HG03342 (cell line): ENCODE data around the gene CTAGE1.
"Not testable (repeated sequence)": the region's sequence is repeated elsewhere in the genome, so short reads cannot be mapped to it uniquely, and the experiment has no call there.

Source experiments
- ATAC-seq: cut with Tn5 transposase; IDR thresholded peaks from one replicate; pipeline ENCODE4 v1.9.1; 2021; ENCODE audit warnings: mild to moderate bottlenecking, moderate library complexity; ENCODE audit not compliant: unreplicated experiment

Gene CTAGE1, protein sequence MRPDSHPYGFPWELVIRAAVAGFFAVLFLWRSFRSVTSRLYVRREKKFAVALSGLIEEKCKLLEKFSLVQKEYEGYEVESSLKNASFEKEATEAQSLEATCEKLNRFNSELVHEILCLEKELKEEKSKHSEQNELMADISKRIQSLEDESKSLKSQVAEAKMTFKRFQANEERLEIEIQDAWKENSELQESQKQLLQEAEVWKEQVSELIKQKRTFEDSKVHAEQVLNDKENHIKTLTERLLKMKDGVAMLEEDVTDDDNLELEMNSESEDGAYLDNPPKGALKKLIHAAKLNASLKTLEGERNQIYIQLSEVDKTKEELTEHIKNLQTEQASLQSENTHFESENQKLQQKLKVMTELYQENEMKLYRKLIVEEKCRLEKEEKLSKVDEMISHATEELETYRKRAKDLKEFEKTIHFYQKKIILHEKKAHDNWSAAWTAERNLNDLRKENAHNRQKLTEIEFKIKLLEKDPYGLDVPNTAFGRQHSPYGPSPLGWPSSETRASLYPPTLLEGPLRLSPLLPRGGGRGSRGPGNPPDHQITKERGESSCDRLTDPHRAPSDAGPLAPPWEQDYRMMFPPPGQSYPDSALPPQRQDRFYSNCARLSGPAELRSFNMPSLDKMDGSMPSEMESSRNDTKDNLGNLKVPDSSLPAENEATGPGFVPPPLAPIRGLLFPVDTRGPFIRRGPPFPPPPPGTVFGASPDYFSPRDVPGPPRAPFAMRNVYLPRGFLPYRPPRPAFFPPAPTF

DNA sequence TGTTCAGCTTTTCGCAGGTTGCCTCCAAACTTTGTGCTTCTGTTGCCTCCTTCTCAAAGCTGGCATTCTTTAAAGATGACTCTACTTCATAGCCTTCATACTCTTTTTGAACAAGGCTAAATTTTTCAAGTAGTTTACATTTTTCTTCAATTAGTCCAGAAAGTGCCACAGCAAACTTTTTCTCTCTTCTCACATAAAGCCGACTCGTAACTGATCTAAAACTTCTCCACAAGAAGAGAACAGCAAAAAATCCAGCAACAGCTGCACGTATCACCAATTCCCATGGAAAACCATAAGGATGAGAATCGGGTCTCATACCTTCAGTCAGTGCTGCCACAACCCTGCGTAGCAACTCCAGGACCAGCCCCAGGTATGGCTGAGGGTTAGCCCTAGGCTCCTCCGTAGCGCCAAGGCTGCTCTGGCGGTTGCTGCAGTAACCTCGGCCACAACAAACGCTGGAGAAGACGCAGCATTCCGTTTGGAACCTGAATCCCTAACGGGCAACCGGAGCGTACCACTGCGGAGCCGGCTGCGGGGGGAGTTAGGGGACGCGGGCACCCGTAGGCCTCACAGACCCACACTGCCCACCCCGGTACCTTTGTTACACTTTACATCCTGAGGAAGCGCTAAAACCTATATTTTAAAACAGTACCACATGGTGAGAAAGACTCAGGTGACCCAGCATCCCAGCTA lies at the start of gene CTAGE1:
TSS of gene CTAGE1 (minus strand) at position 420 of the 693 bp plus-strand sequence. CDS start at position 316, 104 bp downstream.
- no peak for ATAC-seq

DNA sequence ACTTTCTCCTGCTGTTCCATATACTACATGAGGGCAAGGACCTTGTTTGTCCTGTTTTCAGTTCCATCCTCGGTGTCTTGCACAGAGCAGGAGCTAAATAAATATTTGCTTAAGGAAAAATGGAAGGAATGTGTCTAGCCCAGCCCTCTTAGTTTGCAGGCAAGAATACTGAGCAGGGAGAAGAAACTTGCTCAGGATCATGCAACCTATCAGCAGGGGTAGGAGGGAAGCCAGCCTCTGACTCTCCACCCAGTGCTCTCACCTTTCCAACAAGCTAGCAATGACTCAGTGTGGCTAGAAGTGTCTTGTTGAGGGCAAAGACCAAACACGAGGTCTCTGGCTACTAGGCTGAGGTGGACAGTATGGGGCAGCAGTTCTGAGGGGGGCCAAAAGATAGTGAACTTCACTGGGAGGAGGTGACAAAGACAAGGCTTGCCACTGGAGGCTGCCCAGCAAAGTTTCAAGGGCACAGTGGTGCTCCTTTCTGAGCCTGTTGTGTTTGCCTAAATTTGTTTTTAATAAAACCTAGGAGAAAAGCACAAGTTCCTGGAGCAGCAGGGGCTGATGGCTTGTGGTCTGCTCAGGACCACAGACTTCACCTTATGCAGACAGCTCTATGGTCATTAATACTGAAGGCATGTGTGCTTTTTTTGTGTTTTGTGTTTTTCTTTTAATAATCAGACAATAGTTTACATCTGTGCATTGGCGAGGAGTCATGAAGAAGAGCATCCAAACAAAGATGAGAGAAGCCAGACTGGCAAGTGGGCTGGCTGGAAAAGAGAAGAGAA lies 49.1 kb upstream of the CTAGE1 start:
- ATAC-seq = no peak

DNA sequence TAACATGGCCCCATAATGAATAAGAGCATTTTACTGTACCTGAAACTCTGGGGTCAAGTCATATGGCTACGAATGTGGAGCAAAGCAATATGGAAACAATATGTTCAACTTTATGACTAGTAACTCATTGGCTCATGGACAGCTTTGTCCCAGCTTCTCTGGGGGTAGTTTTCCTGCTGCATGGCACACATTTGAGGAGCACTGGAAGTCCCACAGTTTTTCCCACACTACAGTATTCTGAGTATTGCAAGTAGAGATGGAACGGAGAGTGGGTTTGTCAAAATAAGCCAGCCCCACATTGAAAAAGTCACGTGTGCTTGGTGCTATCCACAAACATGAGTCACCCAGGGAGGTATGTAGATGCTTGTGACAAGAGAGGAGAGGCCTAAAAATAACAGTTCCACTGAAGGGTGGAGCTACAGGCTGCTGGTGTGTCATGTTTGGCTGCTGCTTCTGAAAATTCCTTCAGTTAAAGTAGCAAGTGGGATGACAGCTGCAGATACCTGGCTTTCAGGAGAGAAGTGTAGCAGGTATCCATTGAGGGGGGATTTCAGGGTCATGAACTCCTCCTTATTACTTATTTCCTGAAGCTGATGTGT lies 48.2 kb upstream of the CTAGE1 start:
- ATAC-seq = no peak

DNA sequence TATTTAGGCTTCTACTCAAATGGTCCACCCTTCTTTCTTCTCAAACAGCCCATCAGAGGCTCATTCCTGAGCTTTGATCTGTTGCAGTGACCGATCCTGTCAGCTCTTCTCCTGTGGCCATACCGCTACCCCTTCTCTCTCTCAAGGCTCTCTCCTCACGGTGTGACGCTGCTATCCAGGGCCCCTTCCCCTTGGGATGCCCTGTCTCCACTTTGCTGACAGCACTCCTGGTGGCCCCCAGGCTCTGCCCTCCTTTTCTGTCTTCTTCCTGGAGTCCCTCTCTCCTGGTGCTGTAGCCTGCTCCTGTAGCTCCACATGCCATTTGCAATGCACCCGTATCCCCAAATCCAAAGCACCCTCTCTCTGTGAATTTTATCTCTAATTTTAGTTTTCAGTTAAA lies 45.4 kb upstream of the CTAGE1 start:
- ATAC-seq = no peak

DNA sequence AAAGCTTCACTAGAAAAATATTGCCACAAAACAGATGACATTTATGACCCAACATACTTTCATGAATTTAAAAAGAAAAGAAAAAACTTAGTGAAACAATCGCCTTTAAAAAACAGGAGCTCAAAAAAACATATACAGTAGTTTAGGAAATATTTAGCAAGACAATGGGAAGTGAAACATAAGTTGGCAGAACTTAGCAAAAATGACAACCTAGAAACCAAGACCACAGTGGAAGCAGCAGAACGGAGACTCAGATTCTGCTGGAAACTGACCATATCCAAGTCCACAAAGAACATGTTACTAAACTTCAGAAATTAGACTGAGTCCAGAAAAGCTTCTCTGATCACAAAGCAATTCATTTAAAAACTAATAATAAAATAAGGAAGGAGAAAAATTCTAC lies 41.8 kb upstream of the CTAGE1 start:
- no peak for ATAC-seq

DNA sequence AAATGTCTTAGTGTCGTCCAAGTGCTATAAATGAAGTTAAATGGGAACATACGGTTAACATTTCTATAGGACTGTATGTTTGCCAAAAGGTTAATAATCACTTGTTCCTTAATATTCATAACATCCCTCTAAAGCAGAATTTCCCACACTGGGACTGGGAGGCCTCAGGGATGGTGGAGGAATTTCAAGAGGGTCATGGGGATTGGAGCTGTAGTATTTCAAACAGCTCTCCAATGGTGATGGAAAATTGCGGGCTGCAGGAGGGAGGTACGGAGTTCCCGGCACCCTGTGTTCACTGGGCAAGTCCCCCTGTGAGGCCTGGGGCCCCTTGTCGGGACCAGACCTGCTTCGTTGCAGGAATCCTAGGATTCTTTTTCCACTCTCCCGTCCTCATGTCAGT lies 39.8 kb upstream of the CTAGE1 start:
- ATAC-seq = no peak

DNA sequence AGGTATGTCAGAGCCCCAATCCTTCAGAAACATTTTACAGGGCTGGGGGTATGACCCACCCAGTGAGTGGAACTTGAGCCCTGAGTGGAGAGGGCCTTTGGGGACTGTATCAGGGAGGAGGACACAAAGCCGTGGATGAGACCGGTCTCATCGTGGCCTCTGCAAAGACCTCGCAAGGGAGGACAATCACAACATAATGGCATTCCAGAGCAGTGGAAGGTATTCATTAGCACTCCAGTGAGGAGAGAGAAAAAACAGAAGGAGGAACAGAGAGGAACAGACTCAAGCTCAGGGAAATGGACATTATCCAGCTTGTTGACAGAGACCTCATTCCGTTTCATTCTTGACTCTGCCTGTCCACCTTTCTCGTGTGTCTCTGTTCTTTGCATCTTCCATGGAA lies 38.8 kb upstream of the CTAGE1 start:
- no peak for ATAC-seq

DNA sequence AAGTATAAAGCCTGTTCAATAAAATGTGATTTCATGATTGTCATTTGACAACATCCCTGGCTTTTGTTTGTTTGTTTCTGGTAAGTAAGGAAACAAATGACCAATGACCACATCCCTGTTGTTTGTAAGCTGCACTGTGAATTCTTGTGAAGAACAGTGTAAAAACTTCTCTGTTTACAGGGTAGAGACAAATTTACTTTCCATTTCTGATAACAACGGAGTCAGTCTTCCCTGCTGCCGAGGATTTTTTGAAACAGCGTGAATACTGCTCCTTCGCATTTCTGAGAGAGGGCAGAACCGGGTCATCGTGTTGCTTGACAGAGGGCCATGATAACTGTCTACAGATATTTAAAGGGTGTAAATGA lies 38.4 kb upstream of the CTAGE1 start:
- no peak for ATAC-seq

DNA sequence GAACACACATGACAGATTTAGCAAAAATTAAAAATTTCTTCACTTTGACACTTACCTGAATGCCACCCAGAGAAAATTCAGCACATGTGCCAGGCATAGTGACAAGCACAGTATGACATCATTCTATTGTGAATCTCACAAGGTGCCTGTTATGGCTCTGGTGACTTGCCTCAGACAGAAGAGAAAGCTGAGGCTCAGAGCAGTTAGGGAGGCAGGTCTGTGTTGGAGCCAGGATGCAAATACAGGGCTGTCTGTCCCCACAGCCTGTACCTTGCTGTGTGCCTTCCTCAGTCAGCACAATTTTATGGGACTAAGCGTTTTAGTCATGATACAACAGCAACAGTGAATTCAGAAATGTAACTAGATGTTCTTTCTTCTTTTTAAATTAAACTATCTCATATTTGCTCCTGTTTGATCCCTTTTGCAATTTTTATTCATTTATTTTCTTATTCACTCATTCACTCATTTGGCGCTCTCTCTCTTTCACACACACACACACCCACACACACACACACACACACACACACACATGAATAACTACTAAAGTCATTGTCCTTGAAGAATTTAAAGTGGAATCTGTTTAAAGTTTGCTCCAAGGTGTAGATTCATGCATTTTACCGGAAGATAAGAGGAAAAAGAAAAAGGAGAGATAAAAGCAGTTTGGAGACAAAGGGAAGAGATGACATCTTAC lies 37.9 kb upstream of the CTAGE1 start:
- no peak for ATAC-seq

DNA sequence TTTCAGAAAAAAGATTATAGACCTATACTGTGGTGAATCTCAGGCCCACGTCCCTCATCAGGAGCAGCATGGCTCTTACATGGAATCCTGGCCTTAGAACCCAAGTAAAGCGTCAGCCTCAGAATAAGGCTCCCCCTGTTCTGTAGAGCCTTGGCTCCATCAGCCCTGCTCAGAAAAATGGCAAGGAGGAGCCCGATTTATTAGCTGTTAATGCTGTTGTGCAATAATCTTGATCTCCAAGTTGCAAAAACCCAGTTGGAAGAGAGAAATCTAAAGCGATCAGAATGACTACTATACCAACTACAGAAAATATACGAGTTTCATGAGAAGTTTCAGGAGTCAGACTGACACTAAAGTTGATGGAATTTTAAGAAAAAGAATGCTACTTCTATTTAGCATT lies 35.6 kb upstream of the CTAGE1 start:
- no peak for ATAC-seq

DNA sequence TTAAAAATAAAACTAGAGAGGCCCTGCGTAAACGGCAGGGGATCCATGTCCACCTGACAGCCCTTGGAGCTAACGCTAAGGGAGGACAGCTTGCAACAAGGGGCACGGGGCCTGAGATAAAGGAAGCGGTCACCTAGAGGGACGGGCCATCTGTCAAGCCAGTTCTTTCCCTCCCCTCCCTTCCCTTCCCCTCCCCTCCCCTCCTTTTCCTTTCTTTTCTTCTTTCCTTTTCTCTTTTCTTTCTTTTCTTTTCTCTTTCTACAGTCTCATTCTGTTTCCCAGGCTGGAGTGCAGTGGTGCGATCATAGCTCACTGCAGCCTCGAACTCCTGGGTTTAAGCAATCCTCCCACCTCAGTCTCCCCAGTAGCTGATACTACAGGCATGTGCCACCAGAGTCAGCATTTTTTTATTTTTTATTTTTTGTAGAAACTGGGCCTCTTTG lies 34.5 kb upstream of the CTAGE1 start:
- no peak for ATAC-seq

DNA sequence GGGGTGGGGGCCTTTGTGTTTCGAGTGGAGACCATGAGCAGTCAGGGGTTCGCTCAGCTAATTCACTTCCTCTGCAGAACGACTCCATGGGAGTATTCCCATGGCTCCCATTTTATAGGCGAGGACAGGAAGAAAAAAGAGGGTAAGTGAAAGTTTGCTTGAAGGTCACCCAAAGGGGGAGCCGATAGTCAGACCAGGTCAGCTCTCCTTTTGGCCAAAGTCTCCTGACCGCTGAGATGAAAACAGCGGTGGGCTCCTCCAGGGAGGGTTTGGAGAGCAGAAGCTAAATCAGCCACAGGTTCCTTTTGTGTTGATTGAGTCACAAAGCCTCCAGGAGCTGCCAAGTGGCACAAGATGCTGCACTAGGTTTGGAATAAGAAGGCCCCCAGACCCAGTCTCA lies 34.1 kb upstream of the CTAGE1 start:
- ATAC-seq = no peak

DNA sequence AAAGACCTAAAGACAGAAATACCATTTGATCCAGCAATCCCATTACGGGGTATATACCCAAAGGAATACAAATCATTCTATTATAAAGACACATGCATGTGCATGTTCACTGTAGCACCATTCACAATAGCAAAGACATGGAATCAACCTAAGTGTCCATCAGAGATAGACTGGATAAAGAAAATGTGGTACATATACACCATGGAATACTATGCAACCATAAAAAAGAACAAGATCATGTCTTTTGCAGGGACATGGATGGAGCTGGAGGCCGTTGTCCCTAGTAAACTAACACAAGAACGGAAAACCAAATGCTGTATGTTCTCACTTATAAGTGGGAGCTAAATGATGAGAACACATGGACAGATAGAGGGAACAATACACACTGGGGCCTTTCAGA lies 33.1 kb upstream of the CTAGE1 start:
- ATAC-seq = not testable (repeated sequence)

DNA sequence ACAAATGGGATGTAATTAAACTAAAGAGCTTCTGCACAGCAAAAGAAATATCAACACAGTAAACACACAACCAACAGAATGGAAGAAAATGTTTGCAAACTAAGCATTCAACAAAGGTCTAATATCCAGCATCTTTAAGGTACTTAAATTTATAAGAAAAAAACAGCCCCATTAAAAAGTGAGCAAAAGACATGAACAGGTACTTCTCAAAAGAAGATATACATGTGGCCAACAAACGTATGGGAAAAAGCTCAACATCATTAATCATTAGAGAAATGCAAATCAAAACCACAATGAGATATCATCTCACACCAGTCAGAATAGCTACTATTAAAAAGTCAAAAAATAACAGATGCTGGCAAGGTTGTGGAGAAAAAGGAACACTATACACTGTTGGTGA lies 32.6 kb upstream of the CTAGE1 start:
- ATAC-seq = not testable (repeated sequence)

DNA sequence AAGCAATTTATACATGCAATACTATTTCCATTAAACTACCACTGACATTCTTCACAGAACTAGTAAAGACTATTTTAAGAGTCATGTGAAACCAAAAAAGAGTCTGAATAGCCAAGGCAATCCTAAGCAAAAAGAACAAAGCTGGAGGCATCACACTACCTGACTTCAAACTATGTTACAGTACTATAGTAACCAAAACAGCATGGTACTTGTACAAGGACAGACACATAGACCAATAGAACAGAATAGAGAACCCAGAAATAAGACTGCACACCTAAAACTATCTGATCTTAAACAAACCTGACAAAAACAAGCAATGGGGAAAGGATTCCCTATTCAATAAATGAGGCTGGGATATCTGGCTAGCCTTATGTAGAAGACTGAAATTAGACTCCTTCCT lies 32.0 kb upstream of the CTAGE1 start:
- ATAC-seq = not testable (repeated sequence)

DNA sequence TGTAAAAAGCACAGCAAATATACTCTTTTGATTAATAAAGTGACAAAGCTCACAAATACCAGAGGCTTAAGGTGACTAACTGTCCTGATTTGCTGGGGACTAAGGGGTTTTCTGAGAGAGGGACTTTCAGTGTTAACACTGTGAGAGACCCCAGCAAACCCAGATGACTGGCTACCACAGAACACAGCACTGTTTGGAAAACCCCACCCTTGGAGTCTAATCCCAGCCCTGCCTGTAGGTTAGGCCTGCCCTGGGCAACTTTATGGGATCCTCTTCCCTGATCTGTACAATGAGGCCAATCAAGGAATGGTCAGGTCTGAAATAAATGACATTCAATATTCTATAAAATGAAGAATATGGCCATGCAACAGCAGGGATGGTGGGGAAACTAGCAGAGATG lies 30.5 kb upstream of the CTAGE1 start:
- ATAC-seq = no peak

DNA sequence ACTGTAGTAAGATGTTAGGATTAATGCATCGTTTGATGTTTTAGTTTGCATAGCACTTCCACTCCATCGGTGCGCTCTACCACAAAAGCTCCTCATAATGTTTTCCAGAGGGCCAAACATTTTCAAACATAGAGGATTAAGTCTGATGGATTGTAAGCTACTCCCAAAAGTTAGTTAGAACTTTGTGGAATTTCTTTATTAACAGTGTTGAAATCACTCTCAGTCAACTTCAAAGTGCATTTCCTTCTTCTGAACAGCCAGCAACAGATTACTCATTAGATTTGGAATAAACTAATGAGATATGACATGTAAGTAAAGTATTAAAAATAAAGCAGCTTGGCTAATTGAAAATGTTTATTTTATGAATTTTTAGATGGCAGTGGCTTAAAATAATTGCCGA lies 30.1 kb upstream of the CTAGE1 start:
- ATAC-seq = no peak

DNA sequence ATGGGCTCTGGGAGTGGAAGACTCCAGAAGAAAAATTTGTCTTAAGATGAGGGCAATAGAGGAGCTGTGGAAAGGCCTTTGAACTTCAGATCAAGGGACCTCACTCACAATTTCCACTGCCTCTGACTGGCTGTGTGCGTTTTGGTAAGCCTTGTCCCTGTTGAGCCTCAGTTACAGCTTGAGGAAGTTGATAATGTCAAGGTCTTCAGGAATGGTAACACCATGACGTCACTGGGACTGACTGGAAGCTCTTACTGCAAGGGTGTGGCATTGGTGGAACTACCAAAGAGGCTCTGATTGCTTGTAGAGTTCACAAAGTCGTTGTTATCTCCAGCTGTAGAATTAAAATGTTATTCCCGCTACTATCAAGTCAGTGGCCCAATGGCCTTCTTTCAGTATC lies 29.2 kb upstream of the CTAGE1 start:
- ATAC-seq = no peak

DNA sequence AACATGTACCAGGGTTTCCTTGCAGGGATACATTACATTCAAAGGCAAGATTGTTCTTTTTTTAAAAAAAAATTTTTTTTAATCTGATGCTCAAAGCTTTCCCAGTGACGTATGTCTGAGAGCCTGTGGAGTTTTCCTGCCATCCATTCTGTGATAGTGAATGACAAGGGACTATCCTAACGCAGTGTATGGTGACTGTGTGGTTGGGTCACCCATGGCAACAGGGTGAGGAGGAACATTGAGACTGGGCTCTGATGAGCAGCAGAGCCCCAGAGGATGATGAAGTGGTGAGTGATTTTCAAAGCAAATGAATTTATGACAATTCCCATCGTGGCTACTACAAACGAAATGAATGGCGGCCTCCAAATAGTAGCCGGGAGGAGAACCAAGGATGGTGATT lies 28.6 kb upstream of the CTAGE1 start:
- no peak for ATAC-seq

DNA sequence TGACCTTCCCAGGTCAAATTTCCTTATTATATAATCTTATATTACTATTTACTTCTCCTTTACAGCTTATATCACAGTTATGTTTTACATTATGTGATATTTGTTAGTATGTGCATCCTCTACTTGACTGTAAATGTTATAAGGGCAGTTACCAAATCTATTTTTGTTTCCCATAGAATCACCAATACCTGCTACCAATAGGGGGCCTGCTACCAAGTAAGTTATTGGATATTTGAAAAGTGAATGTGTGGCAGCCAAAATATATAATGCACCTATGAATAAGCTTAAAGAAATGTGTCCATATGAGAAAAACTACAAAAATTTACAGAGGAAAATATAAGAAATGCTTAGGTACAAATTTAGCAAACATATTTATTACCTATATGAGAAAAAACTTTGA lies 23.9 kb upstream of the CTAGE1 start:
- ATAC-seq = no peak
